ENCODE data around the gene THUMPD3. TPM values are rescaled to one million over a fixed set of nuclear protein-coding genes. Genes with fewer than 3 reads are reported as not detected.
A peak's percentile ranks its signal among the peaks of the same experiment; 100 is the strongest.

THUMPD3 gene
- total RNA-seq, 4 donors from 2014 or later = 19.8 to 37.6 (median 27.0) TPM

DNA sequence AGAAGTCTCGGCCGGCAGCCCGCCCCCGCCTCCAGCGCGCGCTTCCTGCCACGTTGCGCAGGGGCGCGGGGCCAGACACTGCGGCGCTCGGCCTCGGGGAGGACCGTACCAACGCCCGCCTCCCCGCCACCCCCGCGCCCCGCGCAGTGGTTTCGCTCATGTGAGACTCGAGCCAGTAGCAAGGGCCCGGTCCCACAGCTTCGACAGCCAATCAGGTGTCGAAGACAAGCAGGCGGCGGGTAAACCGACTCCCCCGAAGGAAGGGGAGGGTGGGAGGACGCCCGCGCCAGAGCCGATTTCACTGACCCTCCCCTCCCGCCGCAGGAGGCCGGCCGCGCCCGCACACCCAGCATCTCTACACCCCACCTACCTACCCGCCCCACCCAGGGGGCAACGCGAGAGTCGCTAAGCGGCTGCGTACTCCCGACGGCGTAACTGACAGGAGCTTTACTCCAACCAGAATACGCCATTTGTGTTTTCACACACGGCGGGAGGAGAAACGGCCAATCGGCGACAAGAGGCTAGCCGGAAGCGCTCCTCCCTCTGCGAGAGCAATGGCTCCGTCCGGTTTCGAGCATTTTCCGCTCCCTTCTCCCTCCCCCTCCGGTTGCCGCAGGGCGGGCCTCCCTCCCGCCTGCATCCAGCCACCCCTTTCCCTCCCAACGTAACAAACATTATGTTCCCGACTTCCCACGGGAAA lies 33.9 kb downstream of the THUMPD3 start:
- intact Hi-C loops (cut with DNase I; ENCODE audit: low total_unique reads) = no loop called here
- TF ChIP-seq CTCF (IDR thresholded peaks at IDR 0.05) (no peak), POLR2A (IDR thresholded peaks at IDR 0.05) (no peak)
- DNase-seq (ENCODE audit: low spot score in 2 of 2) = peak; percentile 98 to 100
- WGBS, 2 donors = 1% methylated on average over 42 to 52 of the region's 71 CpGs
- H3K4me3 ChIP-seq (ENCODE audit: low read depth, poor library complexity, severe bottlenecking) = peak overlapping the region; percentile 49

DNA sequence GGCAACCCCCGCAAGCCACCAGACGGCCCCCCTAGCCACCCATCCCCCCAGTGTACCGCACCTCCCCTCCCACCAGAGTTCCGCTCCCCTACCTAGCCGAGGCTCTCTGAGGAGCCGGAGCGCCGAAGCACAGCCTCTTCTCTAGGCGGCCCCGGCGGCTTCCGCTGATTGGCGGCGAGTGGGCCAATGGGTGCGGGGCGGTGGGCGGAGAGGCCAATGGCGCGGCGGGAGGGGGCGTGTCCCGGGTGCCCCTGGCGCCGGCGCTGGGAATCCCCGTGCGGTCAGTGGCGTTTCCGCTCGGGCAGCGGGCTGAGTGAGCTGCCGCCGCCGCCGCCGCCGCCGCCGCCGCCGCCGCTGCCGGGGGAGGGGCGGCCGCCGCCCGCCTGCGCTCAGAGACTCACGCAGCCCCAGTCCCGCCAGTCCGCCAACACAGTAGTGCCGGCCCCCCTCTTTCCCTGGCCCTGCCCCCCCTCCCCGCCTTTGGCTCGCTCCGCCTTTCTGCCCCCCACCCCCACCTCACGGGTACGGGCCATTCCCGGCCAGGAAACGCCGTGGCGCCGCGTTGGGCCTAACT lies 34.6 kb downstream of the THUMPD3 start, which contains the start of gene SETD5:
Gene SETD5 (plus strand): TSS at position 284 of the 574 bp plus-strand sequence. CDS start 31,324 bp downstream, outside the sequence.
- TF ChIP-seq POLR2A (IDR thresholded peaks at IDR 0.05) = peak in 1 of 2 donors; percentile 74
- no peak for TF ChIP-seq CTCF (IDR thresholded peaks at IDR 0.05)
- DNase-seq (ENCODE audit: low spot score in 2 of 2) = peak; percentile 97 to 100
- intact Hi-C loops (cut with DNase I; ENCODE audit: low total_unique reads) = no loop called here
- 0 to 1% methylated on average over 10 to 47 of the region's 63 CpGs for WGBS, 2 donors
- H3K4me3 ChIP-seq (ENCODE audit: low read depth, poor library complexity, severe bottlenecking) = peak within 1 kb of the TSS; percentile 95

DNA sequence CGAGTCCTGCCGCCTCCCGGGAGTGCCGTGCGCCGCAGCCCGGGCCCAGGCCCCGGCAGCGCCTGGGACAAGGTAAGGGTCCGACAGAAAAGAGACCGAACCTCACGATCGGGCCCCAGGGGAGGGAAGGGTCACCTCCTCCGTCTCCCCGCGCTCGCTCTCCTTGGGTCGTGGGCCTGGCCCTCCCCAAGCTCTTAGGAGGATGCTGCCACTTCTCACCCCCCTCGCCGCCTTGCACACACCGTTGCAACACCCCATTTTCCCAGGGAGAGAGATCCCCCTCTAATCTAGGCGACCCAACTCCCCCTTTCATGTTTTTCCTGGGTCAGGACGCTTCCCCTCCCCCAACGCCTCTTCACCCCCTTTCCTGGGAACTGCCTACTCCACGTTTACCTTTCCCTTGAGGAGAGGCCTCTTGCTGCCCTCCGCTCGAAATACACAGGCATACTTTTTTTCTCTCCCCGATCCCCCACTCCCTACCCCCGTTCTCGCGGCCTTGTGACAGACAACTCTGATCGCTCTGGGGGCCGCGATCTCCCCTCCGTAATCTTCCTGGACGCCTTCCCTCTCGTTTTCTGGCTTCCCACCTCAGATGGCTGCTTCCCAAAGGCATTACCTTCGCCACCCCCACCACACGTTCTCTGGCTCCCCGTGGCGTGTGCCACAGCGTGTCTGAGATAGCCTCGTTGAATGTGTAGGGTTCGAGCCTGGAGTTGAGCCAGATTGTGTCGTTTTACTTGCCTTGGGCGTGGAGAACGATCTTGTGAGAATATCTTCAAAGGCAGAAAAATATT lies 35.2 kb downstream of the THUMPD3 start:
- peak overlapping the region; percentile 95 for H3K4me3 ChIP-seq (ENCODE audit: low read depth, poor library complexity, severe bottlenecking)

GRCh38 chr3:9398700-9399336 lies 36.0 kb downstream of the THUMPD3 start:
- H3K4me3 ChIP-seq (ENCODE audit: low read depth, poor library complexity, severe bottlenecking) = peak overlapping the region; percentile 95
- TF ChIP-seq CTCF (IDR thresholded peaks at IDR 0.05) = no peak
- DNase-seq (ENCODE audit: low spot score in 2 of 2) = no peak
- intact Hi-C loops (cut with DNase I; ENCODE audit: low total_unique reads) = no loop called here
- 0% methylated on average over 7 of the region's 7 CpGs for WGBS, 2 donors

More for the DNA sequence above, 35.2 kb downstream of the THUMPD3 start:
- peak; percentile 43 to 91 for DNase-seq (ENCODE audit: low spot score in 2 of 2)
- TF ChIP-seq POLR2A (IDR thresholded peaks at IDR 0.05) = no peak
- TF ChIP-seq CTCF (IDR thresholded peaks at IDR 0.05) = no peak
- 0 to 1% methylated on average over 38 to 40 of the region's 47 CpGs for WGBS, 2 donors
- intact Hi-C loops (cut with DNase I; ENCODE audit: low total_unique reads) = no loop called here

DNA sequence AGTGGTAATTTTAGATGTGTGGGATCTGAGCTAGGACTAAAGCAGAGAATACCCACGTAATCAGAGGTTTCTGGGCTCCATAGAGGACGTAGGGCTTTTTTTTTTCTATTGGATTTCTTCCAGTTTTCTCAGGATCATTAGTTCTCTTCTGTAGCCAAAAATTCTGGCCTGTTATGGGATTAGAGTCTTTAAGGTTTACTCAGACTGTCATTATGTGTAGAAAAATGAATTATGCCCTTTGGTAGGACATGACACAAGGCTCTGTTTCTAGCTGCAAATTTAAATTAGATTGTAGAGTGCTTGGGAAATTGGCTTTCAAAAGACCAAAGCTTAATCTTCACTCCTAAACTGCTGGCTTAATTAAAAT lies 36.5 kb downstream of the THUMPD3 start:
- intact Hi-C loops (cut with DNase I; ENCODE audit: low total_unique reads) = no loop called here
- WGBS, 2 donors = 0% methylated on average over 2 of the region's 2 CpGs
- TF ChIP-seq POLR2A (IDR thresholded peaks at IDR 0.05) (no peak), CTCF (IDR thresholded peaks at IDR 0.05) (no peak)
- no peak for DNase-seq (ENCODE audit: low spot score in 2 of 2)
- no peak overlapping the region for H3K4me3 ChIP-seq (ENCODE audit: low read depth, poor library complexity, severe bottlenecking)

All from lower leg skin (tissue), 4 donors.